ENCODE results near the gene VPS37C.

GRCh38 chr11:61117168-61117520 lies 44.1 kb downstream of the VPS37C start:
- TF ChIP-seq REST (IDR thresholded peaks at IDR 0.05; ENCODE audit: low read depth) = no peak
- no peak for TF ChIP-seq TCF12 (IDR thresholded peaks at IDR 0.05; ENCODE audit: low read depth)
- TF ChIP-seq TAF1 (IDR thresholded peaks at IDR 0.05; ENCODE audit: low read depth) = no peak
